Tibial nerve (tissue), 4 donors: ENCODE data around the gene FLACC1. TPM values are rescaled to one million over a fixed set of nuclear protein-coding genes. Genes with fewer than 3 reads are reported as not detected.

Experiments
- DNase-seq, 2 donors: peaks; one replicate each; pipeline ENCODE4 v3.0.0-alpha.2; 2019; ENCODE audit warnings: low spot score in 2 of 2
- H3K27ac ChIP-seq, 4 donors: fragments of 200-600 bp; sonication (generic) in 3 of 4; one replicate each; pipeline ENCODE4 v1.5.1; 2017 to 2019; ENCODE audit warnings: mild to moderate bottlenecking in 1 of 4
- H3K27me3 ChIP-seq, 2 donors: fragments of 200-600 bp; sonication (generic) in 1 of 2; one replicate each; pipeline versions ENCODE4 v1.5.1 to v1.6.0; 2017 to 2019
- H3K36me3 ChIP-seq, 3 donors: fragments of 200-600 bp; sonication (generic); one replicate each; pipeline ENCODE4 v1.5.1; 2018 to 2019
- H3K4me1 ChIP-seq, 4 donors: fragments of 200-600 bp; sonication (generic) in 3 of 4; one replicate each; pipeline ENCODE4 v1.5.1; 2017 to 2019
- H3K4me3 ChIP-seq, 4 donors: fragments of 200-600 bp; sonication (generic) in 3 of 4; one replicate each; pipeline ENCODE4 v1.5.1; 2017 to 2019; ENCODE audit warnings: mild to moderate bottlenecking in 1 of 4, moderate library complexity in 1 of 4
- H3K9me3 ChIP-seq, 4 donors: fragments of 200-600 bp; sonication (generic) in 3 of 4; one replicate each; pipeline ENCODE4 v1.5.1; 2017 to 2019
- CTCF ChIP-seq, 5 experiments: fragments of 200-600 bp in 3 of 5; fragments of 450-650 bp in 2 of 5; sonication (generic) in 3 of 5; IDR thresholded peaks; one replicate each; pipeline ENCODE4 v1.5.1; 2016 to 2019; ENCODE audit warnings: antibody characterized with exemption in 5 of 5, mild to moderate bottlenecking in 3 of 5, moderate library complexity in 2 of 5
- EP300 ChIP-seq, 2 donors: sonication (generic); formaldehyde crosslinking; IDR thresholded peaks; one replicate each; pipeline ENCODE4 v1.6.1; 2017; ENCODE audit warnings: antibody characterized with exemption in 2 of 2, mild to moderate bottlenecking in 1 of 2
- POLR2A ChIP-seq, 2 donors: fragments of 450-650 bp; IDR thresholded peaks; one replicate each; pipeline ENCODE4 v1.6.1; 2017; ENCODE audit warnings: antibody characterized with exemption in 2 of 2, mild to moderate bottlenecking in 2 of 2, moderate library complexity in 2 of 2
- WGBS, 2 donors: methylation state at CpG; one replicate each; pipeline ENCODE4 v1.1.5; 2018; 5-methylcytosine and 5-hydroxymethylcytosine counted together
- total RNA-seq, 4 donors: library from RNA; depleted of rRNA; stranded (reverse); fragments of >200 nt; gene quantifications; one replicate each; pipeline ENCODE4 v1.1.0, GENCODE V29; 2016

Gene FLACC1
- total RNA-seq, 4 donors from 2014 or later = 0.66 to 2.1 (median 1.1) TPM

GRCh38 chr2:201350879-201351278, 6.3 kb downstream of the FLACC1 start:
- DNase-seq = no peak
- H3K4me3 ChIP-seq = no peak overlapping the region
- H3K27me3 ChIP-seq = no peaks in the 10 kb centered on the region
- WGBS, 2 donors = 91 to 100% methylated on average over 3 to 4 of the region's 4 CpGs
- no peak overlapping the region for H3K27ac ChIP-seq
- no peaks in the 10 kb centered on the region for H3K9me3 ChIP-seq
- peaks cover 0 to 23% (median 0%) of the 10 kb centered on the region in 3 donors for H3K36me3 ChIP-seq
- no peaks in the 10 kb centered on the region for H3K4me1 ChIP-seq
- no peak for TF ChIP-seq EP300 (IDR thresholded peaks at IDR 0.05)
- TF ChIP-seq CTCF (IDR thresholded peaks at IDR 0.05) = no peak
- TF ChIP-seq POLR2A (IDR thresholded peaks at IDR 0.05) = no peak

GRCh38 chr2:201349601-201350000, 7.5 kb downstream of the FLACC1 start:
- Histone ChIP-seq H3K9me3 (no peaks in the 10 kb centered on the region), H3K27me3 (no peaks in the 10 kb centered on the region), H3K4me1 (no peaks in the 10 kb centered on the region), H3K4me3 (no peak overlapping the region), H3K36me3 (peaks cover 0 to 23% (median 0%) of the 10 kb centered on the region in 3 donors), H3K27ac (no peak overlapping the region)
- TF ChIP-seq POLR2A (IDR thresholded peaks at IDR 0.05) (no peak), CTCF (IDR thresholded peaks at IDR 0.05) (no peak), EP300 (IDR thresholded peaks at IDR 0.05) (no peak)
- DNase-seq = no peak
- WGBS, 2 donors = 64 to 65% methylated on average over 4 of the region's 4 CpGs

GRCh38 chr2:201348758-201349157, 8.4 kb downstream of the FLACC1 start:
- 64 to 79% methylated on average over 1 of the region's 1 CpG for WGBS, 2 donors
- no peak for DNase-seq
- H3K4me3 ChIP-seq = no peak overlapping the region
- no peaks in the 10 kb centered on the region for H3K27me3 ChIP-seq
- no peak overlapping the region for H3K27ac ChIP-seq
- H3K9me3 ChIP-seq = no peaks in the 10 kb centered on the region
- H3K4me1 ChIP-seq = no peaks in the 10 kb centered on the region
- TF ChIP-seq EP300 (IDR thresholded peaks at IDR 0.05) = no peak
- TF ChIP-seq POLR2A (IDR thresholded peaks at IDR 0.05) = no peak
- no peak for TF ChIP-seq CTCF (IDR thresholded peaks at IDR 0.05)
- H3K36me3 ChIP-seq = peaks cover 0 to 28% (median 0%) of the 10 kb centered on the region in 3 donors

GRCh38 chr2:201347138-201347537, 10.0 kb downstream of the FLACC1 start:
- Histone ChIP-seq H3K4me1 (no peaks in the 10 kb centered on the region), H3K4me3 (no peak overlapping the region), H3K9me3 (no peaks in the 10 kb centered on the region), H3K36me3 (peaks cover 0 to 44% (median 0%) of the 10 kb centered on the region in 3 donors), H3K27me3 (no peaks in the 10 kb centered on the region), H3K27ac (no peak overlapping the region)
- TF ChIP-seq EP300 (IDR thresholded peaks at IDR 0.05) (no peak), CTCF (IDR thresholded peaks at IDR 0.05) (no peak), POLR2A (IDR thresholded peaks at IDR 0.05) (no peak)
- DNase-seq = no peak
- WGBS, 2 donors = 79 to 81% methylated on average over 4 of the region's 4 CpGs

- H3K36me3 ChIP-seq = peaks cover 0 to 46% (median 0%) of the 10 kb centered on the region in 3 donors
- H3K9me3 ChIP-seq = no peaks in the 10 kb centered on the region
- no peak overlapping the region for H3K4me3 ChIP-seq
- TF ChIP-seq CTCF (IDR thresholded peaks at IDR 0.05) (no peak), EP300 (IDR thresholded peaks at IDR 0.05) (no peak), POLR2A (IDR thresholded peaks at IDR 0.05) (no peak)
- H3K27ac ChIP-seq = no peak overlapping the region
- WGBS, 2 donors = 82 to 86% methylated on average over 7 of the region's 7 CpGs
- H3K27me3 ChIP-seq = no peaks in the 10 kb centered on the region
- DNase-seq = no peak
- H3K4me1 ChIP-seq = no peaks in the 10 kb centered on the region
These were observed 11.4 kb downstream of the FLACC1 start for GRCh38 chr2:201345625-201346213.
